Astrocyte (in vitro differentiated cells and primary cell): ENCODE results near the gene NINJ1. TPM values are rescaled to one million over a fixed set of nuclear protein-coding genes. Genes with fewer than 3 reads are reported as not detected.

Experiments used
- DNase-seq: peaks from one replicate; pipeline ENCODE4 v3.0.0-alpha.2; 2010; ENCODE audit warnings: low read depth
- FAIRE-seq: peaks from 2 replicates; lab custom pipeline; 2011; peaks lifted over from hg19 to GRCh38; lab: Jason Lieb, UNC
- H2AFZ ChIP-seq: 2 replicates; pipeline ENCODE4 v1.6.0; 2012; ENCODE audit warnings: low read depth, low read length, inconsistent platforms
- H3K27ac ChIP-seq: 2 replicates; pipeline ENCODE4 v1.5.1; 2011; ENCODE audit warnings: low read depth, low read length, inconsistent platforms
- H3K27me3 ChIP-seq: 2 replicates; pipeline ENCODE4 v1.6.0; 2011; ENCODE audit warnings: low read length, inconsistent platforms; ENCODE audit not compliant: insufficient read depth
- H3K36me3 ChIP-seq: 2 replicates; pipeline ENCODE4 v1.5.1; 2011; ENCODE audit warnings: low read length, inconsistent platforms; ENCODE audit not compliant: insufficient read depth
- H3K4me1 ChIP-seq: 2 replicates; pipeline ENCODE4 v1.5.1; 2011; ENCODE audit warnings: low read length, inconsistent platforms; ENCODE audit not compliant: insufficient read depth
- H3K4me2 ChIP-seq: 2 replicates; pipeline ENCODE4 v1.6.0; 2012; ENCODE audit warnings: low read length, inconsistent platforms
- H3K4me3 ChIP-seq: 2 replicates; pipeline ENCODE4 v1.5.1; 2011; ENCODE audit warnings: low read depth, mild to moderate bottlenecking, low read length, inconsistent platforms; ENCODE audit not compliant: insufficient read depth
- H3K79me2 ChIP-seq: 2 replicates; pipeline ENCODE4 v1.6.0; 2012; ENCODE audit warnings: mild to moderate bottlenecking, low read length, inconsistent platforms; ENCODE audit not compliant: insufficient read depth
- H3K9ac ChIP-seq: 2 replicates; pipeline ENCODE4 v1.6.0; 2012; ENCODE audit warnings: mild to moderate bottlenecking, low read length, inconsistent platforms
- H3K9me3 ChIP-seq: 2 replicates; pipeline ENCODE4 v1.5.1; 2012; ENCODE audit warnings: low read depth, mild to moderate bottlenecking, low read length, inconsistent platforms; ENCODE audit not compliant: insufficient read depth
- H4K20me1 ChIP-seq: 2 replicates; pipeline ENCODE4 v1.6.0; 2012; ENCODE audit warnings: low read length, inconsistent platforms; ENCODE audit not compliant: insufficient read depth
- H3K27ac Mint-ChIP-seq: one replicate; pipeline ENCODE4 v1.8.0; 2021; ENCODE audit warnings: mild to moderate bottlenecking, mixed read lengths; ENCODE audit not compliant: unreplicated experiment
- H3K27me3 Mint-ChIP-seq: one replicate; pipeline ENCODE4 v1.8.0; 2021; ENCODE audit warnings: low read depth, mixed read lengths; ENCODE audit not compliant: unreplicated experiment
- H3K36me3 Mint-ChIP-seq: one replicate; pipeline ENCODE4 v1.8.0; 2021; ENCODE audit warnings: low read depth, mixed read lengths; ENCODE audit not compliant: unreplicated experiment
- H3K4me1 Mint-ChIP-seq: one replicate; pipeline ENCODE4 v1.8.0; 2021; ENCODE audit warnings: low read depth, mixed read lengths; ENCODE audit not compliant: unreplicated experiment
- H3K4me3 Mint-ChIP-seq: one replicate; pipeline ENCODE4 v1.8.0; 2021; ENCODE audit warnings: mild to moderate bottlenecking, moderate library complexity, mixed read lengths; ENCODE audit not compliant: unreplicated experiment
- H3K9me3 Mint-ChIP-seq: one replicate; pipeline ENCODE4 v1.8.0; 2021; ENCODE audit warnings: mild to moderate bottlenecking, mixed read lengths; ENCODE audit not compliant: unreplicated experiment
- EZH2 ChIP-seq: IDR thresholded peaks from 2 replicates; pipeline ENCODE4 v1.6.1; 2012; ENCODE audit warnings: mild to moderate bottlenecking, low read length, inconsistent platforms; ENCODE audit not compliant: insufficient read depth
- total RNA-seq: library from RNA; stranded (reverse); gene quantifications from 2 replicates; pipeline ENCODE4 v1.2.1, GENCODE V29; 2021
- TF ChIP-seq, protein P1 (sequence below): IDR thresholded peaks from 2 replicates; pipeline ENCODE4 v1.5.1; 2011; ENCODE audit warnings: low read depth, mild to moderate bottlenecking, inconsistent platforms, low read length, moderate library complexity; ENCODE audit not compliant: insufficient read depth

The NINJ1 gene
- total RNA-seq, 1 donor from 2014 or later: 28.3 TPM

DNA sequence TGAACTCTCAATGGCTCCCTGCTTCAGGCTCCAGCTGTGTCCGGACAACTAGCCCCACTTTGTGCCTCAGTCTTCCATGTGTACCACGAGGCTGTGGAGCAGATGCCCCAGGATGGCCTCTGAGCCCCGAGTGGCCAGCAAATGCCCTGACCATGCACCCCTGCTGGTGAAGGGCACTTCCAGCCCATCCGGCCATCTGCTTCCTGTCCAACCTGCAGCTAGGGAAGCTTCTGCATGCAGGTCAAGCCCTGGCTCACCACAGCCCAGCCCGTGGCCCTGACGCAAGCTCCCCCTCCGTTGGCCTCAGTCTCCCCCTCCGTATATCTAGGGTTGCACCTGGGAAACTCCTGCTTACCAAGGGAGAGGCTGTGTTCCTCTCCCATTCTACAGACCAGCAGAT, 4.8 kb downstream of the NINJ1 start:
- TF ChIP-seq EZH2: no peak
- TF ChIP-seq, protein P1, sequence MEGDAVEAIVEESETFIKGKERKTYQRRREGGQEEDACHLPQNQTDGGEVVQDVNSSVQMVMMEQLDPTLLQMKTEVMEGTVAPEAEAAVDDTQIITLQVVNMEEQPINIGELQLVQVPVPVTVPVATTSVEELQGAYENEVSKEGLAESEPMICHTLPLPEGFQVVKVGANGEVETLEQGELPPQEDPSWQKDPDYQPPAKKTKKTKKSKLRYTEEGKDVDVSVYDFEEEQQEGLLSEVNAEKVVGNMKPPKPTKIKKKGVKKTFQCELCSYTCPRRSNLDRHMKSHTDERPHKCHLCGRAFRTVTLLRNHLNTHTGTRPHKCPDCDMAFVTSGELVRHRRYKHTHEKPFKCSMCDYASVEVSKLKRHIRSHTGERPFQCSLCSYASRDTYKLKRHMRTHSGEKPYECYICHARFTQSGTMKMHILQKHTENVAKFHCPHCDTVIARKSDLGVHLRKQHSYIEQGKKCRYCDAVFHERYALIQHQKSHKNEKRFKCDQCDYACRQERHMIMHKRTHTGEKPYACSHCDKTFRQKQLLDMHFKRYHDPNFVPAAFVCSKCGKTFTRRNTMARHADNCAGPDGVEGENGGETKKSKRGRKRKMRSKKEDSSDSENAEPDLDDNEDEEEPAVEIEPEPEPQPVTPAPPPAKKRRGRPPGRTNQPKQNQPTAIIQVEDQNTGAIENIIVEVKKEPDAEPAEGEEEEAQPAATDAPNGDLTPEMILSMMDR: no peak
- Mint-ChIP-seq H3K36me3 (peaks cover 4% of the 10 kb centered on the region), H3K9me3 (no peaks in the 10 kb centered on the region), H3K27ac (no peak overlapping the region), H3K4me1 (peaks cover 18% of the 10 kb centered on the region), H3K4me3 (no peak overlapping the region), H3K27me3 (no peaks in the 10 kb centered on the region)
- H3K79me2 ChIP-seq: peaks cover 28% of the 10 kb centered on the region
- H2AFZ ChIP-seq: no peak overlapping the region
- H3K9ac ChIP-seq: no peak overlapping the region
- no peak overlapping the region for H3K27ac ChIP-seq
- H3K9me3 ChIP-seq: no peaks in the 10 kb centered on the region
- H3K4me2 ChIP-seq: no peak overlapping the region
- FAIRE-seq (no peak), DNase-seq (no peak)
- peaks cover 64% of the 10 kb centered on the region for H4K20me1 ChIP-seq
- no peaks in the 10 kb centered on the region for H3K36me3 ChIP-seq
- H3K27me3 ChIP-seq: no peaks in the 10 kb centered on the region
- H3K4me1 ChIP-seq: peaks cover 18% of the 10 kb centered on the region
- no peak overlapping the region for H3K4me3 ChIP-seq

DNA sequence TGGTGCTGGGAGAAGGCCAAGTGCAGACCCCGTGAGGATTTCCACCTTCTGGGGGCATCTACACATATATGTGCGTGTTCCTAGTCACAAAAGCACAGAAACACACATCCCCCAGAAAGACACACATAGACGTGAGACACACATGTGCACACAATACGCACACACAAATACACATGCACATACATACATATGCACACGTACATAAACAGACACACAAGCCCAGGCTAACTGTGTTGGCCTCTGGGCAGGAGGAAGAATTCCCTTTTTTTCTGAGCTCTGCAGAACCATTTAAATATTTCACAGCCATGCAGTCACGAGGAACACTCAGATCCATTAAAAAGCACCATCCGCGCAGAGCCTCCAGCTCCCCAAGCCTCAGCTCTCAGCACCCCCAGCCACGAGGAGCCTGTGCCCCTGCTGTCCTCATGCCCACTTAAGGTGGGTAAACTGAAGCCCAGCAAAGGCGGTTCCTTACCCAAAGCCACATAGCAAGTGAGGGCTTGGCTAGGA, 5.3 kb downstream of the NINJ1 start:
- Histone ChIP-seq H3K27me3 (no peaks in the 10 kb centered on the region), H3K4me2 (no peak overlapping the region), H3K9ac (no peak overlapping the region), H3K4me1 (peaks cover 17% of the 10 kb centered on the region), H4K20me1 (peaks cover 64% of the 10 kb centered on the region), H3K27ac (no peak overlapping the region), H3K9me3 (no peaks in the 10 kb centered on the region), H3K79me2 (peaks cover 28% of the 10 kb centered on the region), H3K36me3 (no peaks in the 10 kb centered on the region), H3K4me3 (no peak overlapping the region), H2AFZ (no peak overlapping the region)
- DNase-seq: no peak
- no peaks in the 10 kb centered on the region for H3K9me3 Mint-ChIP-seq
- H3K4me3 Mint-ChIP-seq: no peak overlapping the region
- no peak for FAIRE-seq
- H3K27ac Mint-ChIP-seq: no peak overlapping the region
- peaks cover 4% of the 10 kb centered on the region for H3K36me3 Mint-ChIP-seq
- no peaks in the 10 kb centered on the region for H3K27me3 Mint-ChIP-seq
- peaks cover 18% of the 10 kb centered on the region for H3K4me1 Mint-ChIP-seq
- TF ChIP-seq, protein P1: no peak
- TF ChIP-seq EZH2: no peak

DNA sequence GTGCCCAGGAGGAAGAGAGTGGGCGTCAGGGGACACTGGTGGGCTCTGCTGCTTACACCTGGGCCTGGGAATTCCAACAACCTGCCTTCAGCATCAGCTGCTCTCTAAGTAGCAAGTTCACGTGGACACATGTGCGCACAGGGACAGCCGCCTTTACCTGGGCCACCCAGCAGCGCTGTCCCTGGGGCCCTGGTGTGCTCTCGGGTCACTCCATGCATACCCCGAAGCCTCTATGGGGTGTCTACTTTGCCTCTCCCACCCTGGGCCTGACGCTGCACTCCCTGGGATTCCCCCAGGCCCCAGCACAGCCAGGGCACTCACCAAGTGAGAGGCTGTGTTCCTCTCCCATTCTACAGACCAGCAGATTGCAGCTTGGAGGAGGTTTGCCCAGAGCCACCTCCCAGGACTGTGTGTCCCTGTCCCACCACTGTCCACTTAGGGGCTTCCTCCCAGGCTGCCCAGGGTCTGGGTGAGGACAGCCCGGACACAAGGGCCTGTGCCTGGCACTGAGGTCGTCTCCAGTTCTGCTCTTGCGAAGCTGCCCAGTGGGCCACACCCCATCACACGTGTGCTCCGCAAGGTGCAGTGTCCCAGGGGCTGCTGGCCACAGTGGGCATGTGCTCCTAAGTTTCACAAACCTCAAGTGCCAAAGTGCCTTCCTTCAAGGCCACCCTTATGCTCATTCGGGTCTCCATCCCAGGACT, 5.9 kb downstream of the NINJ1 start:
- H3K27me3 ChIP-seq: no peaks in the 10 kb centered on the region
- H4K20me1 ChIP-seq: peaks cover 62% of the 10 kb centered on the region
- Mint-ChIP-seq H3K4me1 (peaks cover 17% of the 10 kb centered on the region), H3K9me3 (no peaks in the 10 kb centered on the region), H3K27ac (no peak overlapping the region), H3K27me3 (no peaks in the 10 kb centered on the region), H3K4me3 (no peak overlapping the region), H3K36me3 (peaks cover 4% of the 10 kb centered on the region)
- no peak for FAIRE-seq
- no peak for DNase-seq
- no peak overlapping the region for H2AFZ ChIP-seq
- no peak overlapping the region for H3K4me3 ChIP-seq
- peaks cover 28% of the 10 kb centered on the region for H3K79me2 ChIP-seq
- TF ChIP-seq, protein P1: no peak
- TF ChIP-seq EZH2: no peak
- peaks cover 14% of the 10 kb centered on the region for H3K4me1 ChIP-seq
- H3K9ac ChIP-seq: no peak overlapping the region
- H3K36me3 ChIP-seq: no peaks in the 10 kb centered on the region
- H3K27ac ChIP-seq: no peak overlapping the region
- H3K4me2 ChIP-seq: no peak overlapping the region
- no peaks in the 10 kb centered on the region for H3K9me3 ChIP-seq
